ENCODE data around the gene THRSP. TPM values are rescaled to one million over a fixed set of nuclear protein-coding genes. Genes with fewer than 3 reads are reported as not detected.

THRSP gene
- total and polyA plus RNA-seq, 2 donors (not counting 1 experiment from before 2014, with no cell fraction given), result not detected

DNA sequence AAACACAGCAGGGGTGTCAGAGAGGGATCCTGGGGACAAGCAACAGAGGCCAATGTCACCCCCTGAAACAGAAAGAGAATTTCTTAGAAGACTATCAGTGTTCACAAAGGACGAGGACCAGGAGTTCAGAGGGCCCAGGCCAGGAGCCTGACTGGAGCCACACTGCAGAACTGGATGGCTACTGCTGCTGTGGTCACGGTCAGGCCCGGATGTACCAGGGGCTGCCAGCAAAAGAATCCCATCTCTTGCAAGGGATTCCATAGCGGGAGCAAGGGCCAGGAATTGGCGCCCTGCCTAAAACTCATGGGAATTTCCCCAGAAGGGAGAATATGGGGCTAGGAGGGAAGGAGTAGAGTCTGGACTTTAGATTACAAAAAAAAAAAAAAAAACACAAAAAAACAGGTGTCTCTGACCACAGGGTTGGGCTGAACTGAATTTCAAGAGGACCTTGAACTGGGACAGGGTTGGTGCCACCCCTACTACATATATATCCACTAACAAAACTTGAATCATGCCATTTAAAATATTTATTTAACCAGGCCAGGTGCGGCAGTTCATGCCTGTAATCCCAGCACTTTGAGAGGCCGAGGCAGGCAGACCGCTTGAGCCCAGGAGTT, 24.9 kb upstream of the THRSP start:
- Histone ChIP-seq H3K9me3 (ENCODE audit: control extremely low read depth in 1 of 3, control insufficient read depth in 2 of 3, insufficient read depth in 1 of 3, low read length in 2 of 3) (no peaks in the 10 kb centered on the region), H3K4me2 (replicated peaks; ENCODE audit: low read depth, low read length, poor library complexity, severe bottlenecking) (no peak overlapping the region), H4K20me1 (ENCODE audit: control insufficient read depth, insufficient read depth, low read length, poor library complexity, severe bottlenecking) (no peaks in the 10 kb centered on the region), H3K27ac (ENCODE audit: low read length in 2 of 2) (no peak overlapping the region), H3K27me3 (replicated peaks in 1 of 4; ENCODE audit: control extremely low read depth in 1 of 4, control insufficient read depth in 3 of 4, insufficient read depth in 4 of 4, low read length in 3 of 4) (no peaks in the 10 kb centered on the region), H3K9ac (ENCODE audit: low read length) (no peak overlapping the region), H3K4me1 (ENCODE audit: control insufficient read depth in 2 of 2, insufficient read depth in 2 of 2, low read length in 2 of 2) (peaks cover 5 to 6% of the 10 kb centered on the region in 2 donors), H3K79me2 (ENCODE audit: control insufficient read depth, insufficient read depth, low read length) (no peaks in the 10 kb centered on the region), H3K4me3 (ENCODE audit: control extremely low read depth in 1 of 5, extremely low read depth in 1 of 5, insufficient read depth in 1 of 5, low read depth in 2 of 5, low read length in 4 of 5) (no peak overlapping the region), H3K36me3 (replicated peaks in 1 of 2; ENCODE audit: control extremely low read depth in 1 of 2, control insufficient read depth in 1 of 2, extremely low read depth in 1 of 2, insufficient read depth in 2 of 2, low read length in 1 of 2) (no peaks in the 10 kb centered on the region), H2AFZ (ENCODE audit: insufficient read depth, low read depth, low read length, poor library complexity, severe bottlenecking) (no peak overlapping the region)
- TF ChIP-seq, protein P1, sequence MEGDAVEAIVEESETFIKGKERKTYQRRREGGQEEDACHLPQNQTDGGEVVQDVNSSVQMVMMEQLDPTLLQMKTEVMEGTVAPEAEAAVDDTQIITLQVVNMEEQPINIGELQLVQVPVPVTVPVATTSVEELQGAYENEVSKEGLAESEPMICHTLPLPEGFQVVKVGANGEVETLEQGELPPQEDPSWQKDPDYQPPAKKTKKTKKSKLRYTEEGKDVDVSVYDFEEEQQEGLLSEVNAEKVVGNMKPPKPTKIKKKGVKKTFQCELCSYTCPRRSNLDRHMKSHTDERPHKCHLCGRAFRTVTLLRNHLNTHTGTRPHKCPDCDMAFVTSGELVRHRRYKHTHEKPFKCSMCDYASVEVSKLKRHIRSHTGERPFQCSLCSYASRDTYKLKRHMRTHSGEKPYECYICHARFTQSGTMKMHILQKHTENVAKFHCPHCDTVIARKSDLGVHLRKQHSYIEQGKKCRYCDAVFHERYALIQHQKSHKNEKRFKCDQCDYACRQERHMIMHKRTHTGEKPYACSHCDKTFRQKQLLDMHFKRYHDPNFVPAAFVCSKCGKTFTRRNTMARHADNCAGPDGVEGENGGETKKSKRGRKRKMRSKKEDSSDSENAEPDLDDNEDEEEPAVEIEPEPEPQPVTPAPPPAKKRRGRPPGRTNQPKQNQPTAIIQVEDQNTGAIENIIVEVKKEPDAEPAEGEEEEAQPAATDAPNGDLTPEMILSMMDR (IDR thresholded peaks at IDR 0.05), result no peak
- no peak for TF ChIP-seq EZH2 (IDR thresholded peaks at IDR 0.05; ENCODE audit: borderline replicate concordance, insufficient read depth, low read depth, low read length, poor library complexity, severe bottlenecking)
- ATAC-seq (ENCODE audit: low read depth), result no peak
- no peak overlapping the region for H3K4me3 Mint-ChIP-seq
- 95% methylated on average over 5 of the region's 8 CpGs for WGBS (ENCODE audit: insufficient coverage)
- no peaks in the 10 kb centered on the region for H3K9me3 Mint-ChIP-seq (ENCODE audit: insufficient read depth)
- DNase-seq, result no peak
- CTCF ChIA-PET, result no interaction called here
- H3K27ac Mint-ChIP-seq, result no peak overlapping the region
- intact Hi-C loops (cut with micrococcal nuclease), result no loop called here
- peaks cover 10% of the 10 kb centered on the region for H3K4me1 Mint-ChIP-seq
- peaks cover 6% of the 10 kb centered on the region for H3K27me3 Mint-ChIP-seq
- POLR2A ChIA-PET, result no interaction called here

DNA sequence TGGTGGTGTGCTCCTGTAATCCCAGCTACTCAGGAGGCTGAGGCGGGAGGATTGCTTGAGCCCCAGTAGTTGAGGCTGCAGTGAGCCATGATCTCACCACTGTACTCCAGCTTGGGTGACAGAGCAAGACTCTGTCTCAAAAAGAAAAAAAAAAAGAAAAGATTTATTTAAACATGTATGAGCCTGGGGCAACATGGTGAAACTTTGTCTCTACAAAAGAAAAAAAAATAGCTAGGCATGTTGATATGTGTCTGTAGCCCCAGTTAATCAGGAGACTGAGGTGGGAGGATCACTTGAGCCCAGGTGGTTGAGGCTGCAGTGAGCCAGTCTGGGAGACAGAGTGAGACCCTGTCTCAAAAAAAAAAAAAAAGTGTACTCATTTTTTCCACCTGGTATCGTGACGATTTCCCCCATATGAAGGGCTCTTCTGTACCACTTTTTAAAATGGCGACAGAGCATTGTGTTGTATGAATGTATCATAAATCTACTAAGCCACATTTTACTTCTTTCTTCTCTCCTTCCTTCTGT, 24.2 kb upstream of the THRSP start:
- ATAC-seq (ENCODE audit: low read depth) (no peak), DNase-seq (no peak)
- TF ChIP-seq EZH2 (IDR thresholded peaks at IDR 0.05; ENCODE audit: borderline replicate concordance, insufficient read depth, low read depth, low read length, poor library complexity, severe bottlenecking), result no peak
- TF ChIP-seq, protein P1 (IDR thresholded peaks at IDR 0.05), result no peak
- Histone ChIP-seq H3K9ac (ENCODE audit: low read length) (no peak overlapping the region), H3K4me1 (ENCODE audit: control insufficient read depth in 2 of 2, insufficient read depth in 2 of 2, low read length in 2 of 2) (peaks cover 5 to 6% of the 10 kb centered on the region in 2 donors), H3K36me3 (replicated peaks in 1 of 2; ENCODE audit: control extremely low read depth in 1 of 2, control insufficient read depth in 1 of 2, extremely low read depth in 1 of 2, insufficient read depth in 2 of 2, low read length in 1 of 2) (no peaks in the 10 kb centered on the region), H3K4me2 (replicated peaks; ENCODE audit: low read depth, low read length, poor library complexity, severe bottlenecking) (no peak overlapping the region), H3K79me2 (ENCODE audit: control insufficient read depth, insufficient read depth, low read length) (no peaks in the 10 kb centered on the region), H3K4me3 (ENCODE audit: control extremely low read depth in 1 of 5, extremely low read depth in 1 of 5, insufficient read depth in 1 of 5, low read depth in 2 of 5, low read length in 4 of 5) (no peak overlapping the region), H3K9me3 (ENCODE audit: control extremely low read depth in 1 of 3, control insufficient read depth in 2 of 3, insufficient read depth in 1 of 3, low read length in 2 of 3) (no peaks in the 10 kb centered on the region), H2AFZ (ENCODE audit: insufficient read depth, low read depth, low read length, poor library complexity, severe bottlenecking) (peak overlapping the region; percentile 69), H4K20me1 (ENCODE audit: control insufficient read depth, insufficient read depth, low read length, poor library complexity, severe bottlenecking) (no peaks in the 10 kb centered on the region), H3K27ac (ENCODE audit: low read length in 2 of 2) (no peak overlapping the region), H3K27me3 (replicated peaks in 1 of 4; ENCODE audit: control extremely low read depth in 1 of 4, control insufficient read depth in 3 of 4, insufficient read depth in 4 of 4, low read length in 3 of 4) (no peaks in the 10 kb centered on the region)
- Mint-ChIP-seq H3K4me1 (peaks cover 10% of the 10 kb centered on the region), H3K27ac (no peak overlapping the region), H3K9me3 (ENCODE audit: insufficient read depth) (no peaks in the 10 kb centered on the region), H3K27me3 (peaks cover 9% of the 10 kb centered on the region), H3K4me3 (no peak overlapping the region)
- intact Hi-C loops (cut with micrococcal nuclease), result no loop called here
- 100% methylated on average over 1 of the region's 4 CpGs for WGBS (ENCODE audit: insufficient coverage)
- ChIA-PET CTCF (no interaction called here), POLR2A (no interaction called here)
